GM23338 (cell line): Measurements from ENCODE around the gene SLC15A4. TPM values are rescaled to one million over a fixed set of nuclear protein-coding genes. Genes with fewer than 3 reads are reported as not detected.

ENCODE experiments used
- ATAC-seq: fragments of 200-7000 bp; cut with Tn5 transposase; 3 replicates; pipeline ENCODE4 v1.9.1; 2020
- DNase-seq: peaks from one replicate; pipeline ENCODE4 v3.0.0-alpha.2; 2015; ENCODE audit warnings: low spot score
- H2AFZ ChIP-seq: fragments of 200-600 bp; sonication (generic); 2 replicates; pipeline ENCODE4 v1.8.0; 2016; ENCODE audit warnings: antibody characterized with exemption, mild to moderate bottlenecking, moderate library complexity
- H3F3A ChIP-seq: fragments of 200-600 bp; sonication (generic); replicated peaks from 2 replicates; pipeline ENCODE4 v1.8.0; 2017; ENCODE audit warnings: antibody characterized with exemption, mixed run types, low read depth
- H3K27ac ChIP-seq: fragments of 200-600 bp; sonication (generic); 2 replicates; pipeline ENCODE4 v1.6.1; 2016; ENCODE audit warnings: low read depth
- H3K27me3 ChIP-seq: fragments of 200-600 bp; sonication (generic); 2 replicates; pipeline ENCODE4 v1.8.0; 2016; ENCODE audit warnings: mild to moderate bottlenecking, mixed run types, moderate library complexity; ENCODE audit not compliant: insufficient read depth
- H3K36me3 ChIP-seq: fragments of 200-600 bp; sonication (generic); 2 replicates; pipeline ENCODE4 v1.8.0; 2016; ENCODE audit warnings: mild to moderate bottlenecking; ENCODE audit not compliant: insufficient read depth
- H3K4me1 ChIP-seq: fragments of 200-600 bp; sonication (generic); 2 replicates; pipeline ENCODE4 v1.8.0; 2016; ENCODE audit warnings: mild to moderate bottlenecking, moderate library complexity; ENCODE audit not compliant: insufficient read depth
- H3K4me2 ChIP-seq: fragments of 200-600 bp; sonication (generic); 2 replicates; pipeline ENCODE4 v1.7.1; 2017; ENCODE audit warnings: mixed run types
- H3K4me3 ChIP-seq: fragments of 200-600 bp; sonication (generic); 2 replicates; pipeline ENCODE4 v1.6.1; 2016; ENCODE audit warnings: mixed run types
- H3K79me2 ChIP-seq: fragments of 200-600 bp; sonication (generic); replicated peaks from 2 replicates; pipeline ENCODE4 v1.8.0; 2017; ENCODE audit warnings: mild to moderate bottlenecking; ENCODE audit not compliant: insufficient read depth
- H3K9me2 ChIP-seq: fragments of 200-600 bp; sonication (generic); 2 replicates; pipeline ENCODE4 v1.8.0; 2017; ENCODE audit not compliant: insufficient read depth
- H4K20me1 ChIP-seq: fragments of 200-600 bp; sonication (generic); replicated peaks from 2 replicates; pipeline ENCODE4 v1.8.0; 2017; ENCODE audit warnings: mild to moderate bottlenecking; ENCODE audit not compliant: insufficient read depth
- H3K27ac Mint-ChIP-seq: 2 replicates; pipeline ENCODE4 v1.8.0; 2020; ENCODE audit warnings: inconsistent platforms, mild to moderate bottlenecking, moderate library complexity, mixed read lengths
- H3K27me3 Mint-ChIP-seq: 3 replicates; pipeline ENCODE4 v1.8.0; 2022; ENCODE audit warnings: low read depth, mild to moderate bottlenecking, moderate library complexity, mixed read lengths, inconsistent platforms; ENCODE audit not compliant: insufficient read depth, poor library complexity
- H3K36me3 Mint-ChIP-seq: 3 replicates; pipeline ENCODE4 v1.8.0; 2021; ENCODE audit warnings: low read depth, mild to moderate bottlenecking, inconsistent platforms, moderate library complexity, mixed read lengths
- H3K4me1 Mint-ChIP-seq: 3 replicates; pipeline ENCODE4 v1.8.0; 2020; ENCODE audit warnings: mild to moderate bottlenecking, inconsistent platforms, mixed read lengths
- H3K4me3 Mint-ChIP-seq: 3 replicates; pipeline ENCODE4 v1.8.0; 2021; ENCODE audit warnings: moderate library complexity, mild to moderate bottlenecking, inconsistent platforms, mixed read lengths
- H3K9me3 Mint-ChIP-seq: 3 replicates; pipeline ENCODE4 v1.8.0; 2020; ENCODE audit warnings: moderate library complexity, mild to moderate bottlenecking, inconsistent platforms, mixed read lengths
- CREB1 ChIP-seq: fragments of 250-450 bp; sonication (Bioruptor Pico); IDR thresholded peaks from 2 replicates; pipeline ENCODE4 v1.5.0; 2020; ENCODE audit warnings: low read depth, mild to moderate bottlenecking, moderate library complexity
- EZH2 ChIP-seq: fragments of 200-600 bp; sonication (generic); IDR thresholded peaks from one replicate; pipeline ENCODE4 v1.8.0; 2017; ENCODE audit warnings: antibody characterized with exemption, mild to moderate bottlenecking, low read depth; ENCODE audit not compliant: unreplicated experiment
- EZH2phosphoT487 ChIP-seq: fragments of 200-600 bp; sonication (generic); IDR thresholded peaks from one replicate; pipeline ENCODE4 v1.8.1; 2018; ENCODE audit warnings: antibody characterized with exemption; ENCODE audit not compliant: unreplicated experiment
- JUNB ChIP-seq: IDR thresholded peaks from one replicate; pipeline ENCODE4 v1.6.1; 2016; ENCODE audit warnings: antibody characterized with exemption; ENCODE audit not compliant: unreplicated experiment
- NANOG ChIP-seq: IDR thresholded peaks from 2 replicates; pipeline ENCODE4 v1.6.1; 2016; ENCODE audit warnings: antibody characterized with exemption, borderline replicate concordance
- POLR2AphosphoS5 ChIP-seq: IDR thresholded peaks from 2 replicates; pipeline ENCODE4 v1.6.1; 2016; ENCODE audit warnings: antibody characterized with exemption, low read depth
- STAT1 ChIP-seq: IDR thresholded peaks from one replicate; pipeline ENCODE4 v1.6.1; 2016; ENCODE audit warnings: antibody characterized with exemption; ENCODE audit not compliant: unreplicated experiment
- ZNF114 ChIP-seq: fragments of 250-450 bp; sonication (Bioruptor Pico); IDR thresholded peaks from 2 replicates; pipeline ENCODE4 v1.5.0; 2020; ENCODE audit warnings: mild to moderate bottlenecking, moderate library complexity
- ZNF331 ChIP-seq: fragments of 250-450 bp; sonication (Bioruptor Pico); IDR thresholded peaks from 2 replicates; pipeline ENCODE4 v1.5.0; 2020; ENCODE audit warnings: low read depth, mild to moderate bottlenecking, moderate library complexity
- polyA plus RNA-seq: library from polyadenylated mRNA; unstranded; fragments of >200 nt; fragmentation: Nextera tagmentation; extraction: Ambion mirVana; gene quantifications from 2 replicates; pipeline ENCODE4 v1.2.1, GENCODE V29; 2016
- total RNA-seq: library from RNA; depleted of rRNA; stranded (reverse); fragments of >200 nt; shearing (Covaris generic); gene quantifications from 2 replicates; pipeline ENCODE4 v1.2.3, GENCODE V29; 2014
- TF ChIP-seq, protein P1 (sequence below), 2 experiments: fragments of 200-600 bp in 1 of 2; sonication (generic) in 1 of 2; conservative IDR thresholded peaks; 2 replicates each; pipeline versions ENCODE4 v1.5.1 to v1.6.1; 2016 to 2017; ENCODE audit warnings: antibody characterized with exemption in 2 of 2, low read depth in 2 of 2, mild to moderate bottlenecking in 2 of 2, moderate library complexity in 1 of 2
- TF ChIP-seq, protein P2 (sequence below): IDR thresholded peaks from one replicate; pipeline ENCODE4 v1.6.1; 2018; ENCODE audit warnings: antibody characterized with exemption; ENCODE audit not compliant: unreplicated experiment
- TF ChIP-seq, protein P3 (sequence below): fragments of 250-450 bp; sonication (Bioruptor Pico); IDR thresholded peaks from 2 replicates; pipeline ENCODE4 v1.5.0; 2020; ENCODE audit warnings: mild to moderate bottlenecking, moderate library complexity
- TF ChIP-seq, protein P4 (sequence below): IDR thresholded peaks from 2 replicates; pipeline ENCODE4 v1.6.1; 2016; ENCODE audit warnings: antibody characterized with exemption

Gene SLC15A4
- total and polyA plus RNA-seq, 2 experiments from 2014 or later, result 7.7 to 30.3 TPM

DNA sequence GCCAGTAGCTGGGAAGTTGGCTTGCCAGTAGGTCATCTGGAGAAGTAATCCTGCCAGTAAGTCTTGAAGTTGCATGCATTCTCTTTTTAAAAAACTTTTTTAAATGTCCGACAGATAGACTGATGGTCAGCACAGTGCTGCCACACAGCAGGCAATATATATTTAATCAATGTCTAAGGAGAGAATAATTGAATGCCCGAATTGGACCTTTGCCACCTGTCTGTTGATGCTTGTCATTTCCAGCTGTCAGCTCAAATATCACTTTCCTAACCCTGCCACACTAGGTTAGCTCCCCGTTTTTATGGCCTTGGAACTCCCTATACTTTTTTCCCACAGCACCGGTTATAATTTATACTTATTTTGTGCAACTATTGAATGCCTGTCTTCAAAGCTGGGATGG, 2.1 kb upstream of the SLC15A4 start:
- Histone ChIP-seq H3K27me3 (no peaks in the 10 kb centered on the region), H3K27ac (no peak overlapping the region), H2AFZ (no peak overlapping the region), H3K36me3 (no peaks in the 10 kb centered on the region; the same call in 1 of the 2 replicates), H4K20me1 (peaks cover 4% of the 10 kb centered on the region; the same call in 1 of the 2 replicates), H3K4me3 (no peak overlapping the region), H3K4me2 (no peak overlapping the region), H3F3A (no peaks in the 10 kb centered on the region), H3K4me1 (no peaks in the 10 kb centered on the region), H3K9me2 (no peaks in the 10 kb centered on the region), H3K79me2 (peaks cover 23% of the 10 kb centered on the region)
- no peak overlapping the region for H3K27ac Mint-ChIP-seq
- TF ChIP-seq ZNF114 (CRISPR knock-in tag), result no peak
- no peak for TF ChIP-seq CREB1 (CRISPR knock-in tag)
- TF ChIP-seq, protein P1, sequence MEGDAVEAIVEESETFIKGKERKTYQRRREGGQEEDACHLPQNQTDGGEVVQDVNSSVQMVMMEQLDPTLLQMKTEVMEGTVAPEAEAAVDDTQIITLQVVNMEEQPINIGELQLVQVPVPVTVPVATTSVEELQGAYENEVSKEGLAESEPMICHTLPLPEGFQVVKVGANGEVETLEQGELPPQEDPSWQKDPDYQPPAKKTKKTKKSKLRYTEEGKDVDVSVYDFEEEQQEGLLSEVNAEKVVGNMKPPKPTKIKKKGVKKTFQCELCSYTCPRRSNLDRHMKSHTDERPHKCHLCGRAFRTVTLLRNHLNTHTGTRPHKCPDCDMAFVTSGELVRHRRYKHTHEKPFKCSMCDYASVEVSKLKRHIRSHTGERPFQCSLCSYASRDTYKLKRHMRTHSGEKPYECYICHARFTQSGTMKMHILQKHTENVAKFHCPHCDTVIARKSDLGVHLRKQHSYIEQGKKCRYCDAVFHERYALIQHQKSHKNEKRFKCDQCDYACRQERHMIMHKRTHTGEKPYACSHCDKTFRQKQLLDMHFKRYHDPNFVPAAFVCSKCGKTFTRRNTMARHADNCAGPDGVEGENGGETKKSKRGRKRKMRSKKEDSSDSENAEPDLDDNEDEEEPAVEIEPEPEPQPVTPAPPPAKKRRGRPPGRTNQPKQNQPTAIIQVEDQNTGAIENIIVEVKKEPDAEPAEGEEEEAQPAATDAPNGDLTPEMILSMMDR (conservative IDR thresholded peaks at IDR 0.05; ENCODE audit: low read depth in 2 of 2), result no peak
- TF ChIP-seq JUNB, result no peak
- no peak for TF ChIP-seq ZNF331
- TF ChIP-seq, protein P2, sequence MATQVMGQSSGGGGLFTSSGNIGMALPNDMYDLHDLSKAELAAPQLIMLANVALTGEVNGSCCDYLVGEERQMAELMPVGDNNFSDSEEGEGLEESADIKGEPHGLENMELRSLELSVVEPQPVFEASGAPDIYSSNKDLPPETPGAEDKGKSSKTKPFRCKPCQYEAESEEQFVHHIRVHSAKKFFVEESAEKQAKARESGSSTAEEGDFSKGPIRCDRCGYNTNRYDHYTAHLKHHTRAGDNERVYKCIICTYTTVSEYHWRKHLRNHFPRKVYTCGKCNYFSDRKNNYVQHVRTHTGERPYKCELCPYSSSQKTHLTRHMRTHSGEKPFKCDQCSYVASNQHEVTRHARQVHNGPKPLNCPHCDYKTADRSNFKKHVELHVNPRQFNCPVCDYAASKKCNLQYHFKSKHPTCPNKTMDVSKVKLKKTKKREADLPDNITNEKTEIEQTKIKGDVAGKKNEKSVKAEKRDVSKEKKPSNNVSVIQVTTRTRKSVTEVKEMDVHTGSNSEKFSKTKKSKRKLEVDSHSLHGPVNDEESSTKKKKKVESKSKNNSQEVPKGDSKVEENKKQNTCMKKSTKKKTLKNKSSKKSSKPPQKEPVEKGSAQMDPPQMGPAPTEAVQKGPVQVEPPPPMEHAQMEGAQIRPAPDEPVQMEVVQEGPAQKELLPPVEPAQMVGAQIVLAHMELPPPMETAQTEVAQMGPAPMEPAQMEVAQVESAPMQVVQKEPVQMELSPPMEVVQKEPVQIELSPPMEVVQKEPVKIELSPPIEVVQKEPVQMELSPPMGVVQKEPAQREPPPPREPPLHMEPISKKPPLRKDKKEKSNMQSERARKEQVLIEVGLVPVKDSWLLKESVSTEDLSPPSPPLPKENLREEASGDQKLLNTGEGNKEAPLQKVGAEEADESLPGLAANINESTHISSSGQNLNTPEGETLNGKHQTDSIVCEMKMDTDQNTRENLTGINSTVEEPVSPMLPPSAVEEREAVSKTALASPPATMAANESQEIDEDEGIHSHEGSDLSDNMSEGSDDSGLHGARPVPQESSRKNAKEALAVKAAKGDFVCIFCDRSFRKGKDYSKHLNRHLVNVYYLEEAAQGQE, result no peak
- TF ChIP-seq, protein P3, sequence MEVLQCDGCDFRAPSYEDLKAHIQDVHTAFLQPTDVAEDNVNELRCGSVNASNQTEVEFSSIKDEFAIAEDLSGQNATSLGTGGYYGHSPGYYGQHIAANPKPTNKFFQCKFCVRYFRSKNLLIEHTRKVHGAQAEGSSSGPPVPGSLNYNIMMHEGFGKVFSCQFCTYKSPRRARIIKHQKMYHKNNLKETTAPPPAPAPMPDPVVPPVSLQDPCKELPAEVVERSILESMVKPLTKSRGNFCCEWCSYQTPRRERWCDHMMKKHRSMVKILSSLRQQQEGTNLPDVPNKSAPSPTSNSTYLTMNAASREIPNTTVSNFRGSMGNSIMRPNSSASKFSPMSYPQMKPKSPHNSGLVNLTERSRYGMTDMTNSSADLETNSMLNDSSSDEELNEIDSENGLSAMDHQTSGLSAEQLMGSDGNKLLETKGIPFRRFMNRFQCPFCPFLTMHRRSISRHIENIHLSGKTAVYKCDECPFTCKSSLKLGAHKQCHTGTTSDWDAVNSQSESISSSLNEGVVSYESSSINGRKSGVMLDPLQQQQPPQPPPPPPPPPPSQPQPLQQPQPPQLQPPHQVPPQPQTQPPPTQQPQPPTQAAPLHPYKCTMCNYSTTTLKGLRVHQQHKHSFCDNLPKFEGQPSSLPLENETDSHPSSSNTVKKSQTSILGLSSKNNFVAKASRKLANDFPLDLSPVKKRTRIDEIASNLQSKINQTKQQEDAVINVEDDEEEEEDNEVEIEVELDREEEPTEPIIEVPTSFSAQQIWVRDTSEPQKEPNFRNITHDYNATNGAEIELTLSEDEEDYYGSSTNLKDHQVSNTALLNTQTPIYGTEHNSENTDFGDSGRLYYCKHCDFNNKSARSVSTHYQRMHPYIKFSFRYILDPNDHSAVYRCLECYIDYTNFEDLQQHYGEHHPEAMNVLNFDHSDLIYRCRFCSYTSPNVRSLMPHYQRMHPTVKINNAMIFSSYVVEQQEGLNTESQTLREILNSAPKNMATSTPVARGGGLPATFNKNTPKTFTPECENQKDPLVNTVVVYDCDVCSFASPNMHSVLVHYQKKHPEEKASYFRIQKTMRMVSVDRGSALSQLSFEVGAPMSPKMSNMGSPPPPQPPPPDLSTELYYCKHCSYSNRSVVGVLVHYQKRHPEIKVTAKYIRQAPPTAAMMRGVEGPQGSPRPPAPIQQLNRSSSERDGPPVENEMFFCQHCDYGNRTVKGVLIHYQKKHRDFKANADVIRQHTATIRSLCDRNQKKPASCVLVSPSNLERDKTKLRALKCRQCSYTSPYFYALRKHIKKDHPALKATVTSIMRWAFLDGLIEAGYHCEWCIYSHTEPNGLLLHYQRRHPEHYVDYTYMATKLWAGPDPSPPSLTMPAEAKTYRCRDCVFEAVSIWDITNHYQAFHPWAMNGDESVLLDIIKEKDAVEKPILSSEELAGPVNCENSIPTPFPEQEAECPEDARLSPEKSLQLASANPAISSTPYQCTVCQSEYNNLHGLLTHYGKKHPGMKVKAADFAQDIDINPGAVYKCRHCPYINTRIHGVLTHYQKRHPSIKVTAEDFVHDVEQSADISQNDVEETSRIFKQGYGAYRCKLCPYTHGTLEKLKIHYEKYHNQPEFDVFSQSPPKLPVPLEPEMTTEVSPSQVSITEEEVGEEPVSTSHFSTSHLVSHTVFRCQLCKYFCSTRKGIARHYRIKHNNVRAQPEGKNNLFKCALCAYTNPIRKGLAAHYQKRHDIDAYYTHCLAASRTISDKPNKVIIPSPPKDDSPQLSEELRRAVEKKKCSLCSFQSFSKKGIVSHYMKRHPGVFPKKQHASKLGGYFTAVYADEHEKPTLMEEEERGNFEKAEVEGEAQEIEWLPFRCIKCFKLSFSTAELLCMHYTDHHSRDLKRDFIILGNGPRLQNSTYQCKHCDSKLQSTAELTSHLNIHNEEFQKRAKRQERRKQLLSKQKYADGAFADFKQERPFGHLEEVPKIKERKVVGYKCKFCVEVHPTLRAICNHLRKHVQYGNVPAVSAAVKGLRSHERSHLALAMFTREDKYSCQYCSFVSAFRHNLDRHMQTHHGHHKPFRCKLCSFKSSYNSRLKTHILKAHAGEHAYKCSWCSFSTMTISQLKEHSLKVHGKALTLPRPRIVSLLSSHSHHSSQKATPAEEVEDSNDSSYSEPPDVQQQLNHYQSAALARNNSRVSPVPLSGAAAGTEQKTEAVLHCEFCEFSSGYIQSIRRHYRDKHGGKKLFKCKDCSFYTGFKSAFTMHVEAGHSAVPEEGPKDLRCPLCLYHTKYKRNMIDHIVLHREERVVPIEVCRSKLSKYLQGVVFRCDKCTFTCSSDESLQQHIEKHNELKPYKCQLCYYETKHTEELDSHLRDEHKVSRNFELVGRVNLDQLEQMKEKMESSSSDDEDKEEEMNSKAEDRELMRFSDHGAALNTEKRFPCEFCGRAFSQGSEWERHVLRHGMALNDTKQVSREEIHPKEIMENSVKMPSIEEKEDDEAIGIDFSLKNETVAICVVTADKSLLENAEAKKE (CRISPR knock-in tag), result no peak
- no peak for TF ChIP-seq NANOG
- TF ChIP-seq EZH2phosphoT487, result no peak
- no peak for TF ChIP-seq STAT1
- TF ChIP-seq EZH2, result no peak
- TF ChIP-seq, protein P4, sequence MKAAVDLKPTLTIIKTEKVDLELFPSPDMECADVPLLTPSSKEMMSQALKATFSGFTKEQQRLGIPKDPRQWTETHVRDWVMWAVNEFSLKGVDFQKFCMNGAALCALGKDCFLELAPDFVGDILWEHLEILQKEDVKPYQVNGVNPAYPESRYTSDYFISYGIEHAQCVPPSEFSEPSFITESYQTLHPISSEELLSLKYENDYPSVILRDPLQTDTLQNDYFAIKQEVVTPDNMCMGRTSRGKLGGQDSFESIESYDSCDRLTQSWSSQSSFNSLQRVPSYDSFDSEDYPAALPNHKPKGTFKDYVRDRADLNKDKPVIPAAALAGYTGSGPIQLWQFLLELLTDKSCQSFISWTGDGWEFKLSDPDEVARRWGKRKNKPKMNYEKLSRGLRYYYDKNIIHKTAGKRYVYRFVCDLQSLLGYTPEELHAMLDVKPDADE, result no peak
- no peak for TF ChIP-seq POLR2AphosphoS5
- peaks cover 34% of the 10 kb centered on the region for H3K36me3 Mint-ChIP-seq
- H3K9me3 Mint-ChIP-seq, result peaks cover 75% of the 10 kb centered on the region
- H3K27me3 Mint-ChIP-seq, result no peaks in the 10 kb centered on the region
- no peak for DNase-seq
- no peak overlapping the region for H3K4me3 Mint-ChIP-seq
- H3K4me1 Mint-ChIP-seq, result peaks cover 13% of the 10 kb centered on the region
- no peak for ATAC-seq
